ENCODE data around the gene ALK. TPM values are rescaled to one million over a fixed set of nuclear protein-coding genes. Genes with fewer than 3 reads are reported as not detected.

Gene ALK
- polyA plus RNA-seq, 2 of the 4 experiments (the other 2 are of a cell fraction): not detected

- no peak for TF ChIP-seq CTCF (IDR thresholded peaks at IDR 0.05)
Measured at GRCh38 chr2:29702276-29702675, 219.1 kb downstream of the ALK start (continued).

GRCh38 chr2:29700560-29700959, 220.8 kb downstream of the ALK start:
- H3K27ac ChIP-seq: no peak overlapping the region
- 10% methylated on average over 2 of the region's 2 CpGs for WGBS (ENCODE audit: missing lambda C conversion rate)
- H3K4me2 ChIP-seq: no peak overlapping the region
- ChIA-PET POLR2A (no interaction called here), CTCF (interaction anchor here (1.1 to 1.8 kb wide), 2 partner anchors 12 to 44 kb away, joined by 3 to 5 read pairs; no protein-coding TSS in a partner anchor)
- ATAC-seq (no peak), FAIRE-seq (no peak), DNase-seq (ENCODE audit: low read depth in 1 of 2, low spot score in 1 of 2) (no peak)
- H3K9me3 ChIP-seq: no peaks in the 10 kb centered on the region
- H3K4me3 ChIP-seq: no peak overlapping the region
- TF ChIP-seq CBX8 (IDR thresholded peaks at IDR 0.05): no peak
- TF ChIP-seq REST (IDR thresholded peaks at IDR 0.05): no peak
- no peak for TF ChIP-seq FOSB (CRISPR knock-in tag; IDR thresholded peaks at IDR 0.05)
- no peak for TF ChIP-seq BCL3 (IDR thresholded peaks at IDR 0.05)
- TF ChIP-seq MAZ (IDR thresholded peaks at IDR 0.05; ENCODE audit: borderline replicate concordance, low read depth, low read length): no peak
- H3K4me1 ChIP-seq: no peaks in the 10 kb centered on the region

GRCh38 chr2:29699045-29699444, 222.3 kb downstream of the ALK start:
- CTCF ChIA-PET: no interaction called here
- POLR2A ChIA-PET: no interaction called here
- no peak overlapping the region for H3K4me2 ChIP-seq
- no peak overlapping the region for H3K27ac ChIP-seq
- no peak overlapping the region for H3K4me3 ChIP-seq
- FAIRE-seq (no peak), ATAC-seq (no peak), DNase-seq (ENCODE audit: low read depth in 1 of 2, low spot score in 1 of 2) (no peak)
- 11% methylated on average over 4 of the region's 4 CpGs for WGBS (ENCODE audit: missing lambda C conversion rate)
- TF ChIP-seq FOXS1 (CRISPR knock-in tag; IDR thresholded peaks at IDR 0.05): no peak
- TF ChIP-seq ZC3H11A (IDR thresholded peaks at IDR 0.05): no peak
- TF ChIP-seq FOSL2 (IDR thresholded peaks at IDR 0.05): no peak
- no peak for TF ChIP-seq FOSL2 (CRISPR knock-in tag; IDR thresholded peaks at IDR 0.05)
- TF ChIP-seq FOSB (CRISPR knock-in tag; IDR thresholded peaks at IDR 0.05): no peak
- no peak for TF ChIP-seq NFE2L2 (conservative IDR thresholded peaks at IDR 0.05; ENCODE audit: low read length)
- no peak for TF ChIP-seq SREBF2 (IDR thresholded peaks at IDR 0.05)
- no peak for TF ChIP-seq RNF2 (IDR thresholded peaks at IDR 0.05; ENCODE audit: borderline replicate concordance, low read depth)
- no peak for TF ChIP-seq USF2 (IDR thresholded peaks at IDR 0.05)
- TF ChIP-seq JUNB (IDR thresholded peaks at IDR 0.05): no peak
- no peak for TF ChIP-seq NPAS2 (CRISPR knock-in tag; IDR thresholded peaks at IDR 0.05; ENCODE audit: borderline replicate concordance)
- no peak for TF ChIP-seq MAZ (IDR thresholded peaks at IDR 0.05; ENCODE audit: borderline replicate concordance, low read depth, low read length)
- H3K9me3 ChIP-seq: 0 out of 3 replicates have a peak, but pooled peaks cover 2% of the 10 kb centered on the region
- H3K4me1 ChIP-seq: no peaks in the 10 kb centered on the region

Measured in A549 (cell line).